HepG2 (cell line): ENCODE results near the gene PPP2R1B. TPM values are rescaled to one million over a fixed set of nuclear protein-coding genes. Genes with fewer than 3 reads are reported as not detected.

Experiments used
- ARNT2 ChIP-seq: sonication (generic); formaldehyde crosslinking; IDR thresholded peaks from 2 replicates; pipeline ENCODE4 v1.8.0; 2022; ENCODE audit warnings: mild to moderate bottlenecking, low read depth, missing genetic modification reagents, moderate library complexity
- FOSL1 ChIP-seq: sonication (generic); formaldehyde crosslinking; IDR thresholded peaks from 2 replicates; pipeline ENCODE4 v1.9.0; 2021; ENCODE audit warnings: missing genetic modification reagents, borderline replicate concordance
- GZF1 ChIP-seq: sonication (generic); formaldehyde crosslinking; IDR thresholded peaks from 2 replicates; pipeline ENCODE4 v1.5.1; 2020; ENCODE audit warnings: mild to moderate bottlenecking, missing genetic modification reagents
- JUNB ChIP-seq: sonication (generic); formaldehyde crosslinking; IDR thresholded peaks from 2 replicates; pipeline ENCODE4 v1.8.0; 2022; ENCODE audit warnings: missing genetic modification reagents, mild to moderate bottlenecking, borderline replicate concordance
- RAD51 ChIP-seq: fragments of 450-650 bp; IDR thresholded peaks from 2 replicates; pipeline ENCODE4 v1.6.1; 2016; ENCODE audit warnings: borderline replicate concordance
- SOX5 ChIP-seq: IDR thresholded peaks from 2 replicates; pipeline ENCODE4 v1.6.1; 2016; ENCODE audit warnings: borderline replicate concordance
- STAT5B ChIP-seq: sonication (generic); formaldehyde crosslinking; IDR thresholded peaks from 2 replicates; pipeline ENCODE4 v1.4.0; 2020; ENCODE audit warnings: missing genetic modification reagents
- TBP ChIP-seq: sonication (generic); formaldehyde crosslinking; IDR thresholded peaks from 2 replicates; pipeline ENCODE4 v1.5.0; 2020; ENCODE audit warnings: missing genetic modification reagents
- TSC22D2 ChIP-seq: sonication (generic); formaldehyde crosslinking; IDR thresholded peaks from 2 replicates; pipeline ENCODE4 v1.5.1; 2020; ENCODE audit warnings: missing genetic modification reagents, mild to moderate bottlenecking, borderline replicate concordance
- ZKSCAN5 ChIP-seq: sonication (generic); formaldehyde crosslinking; IDR thresholded peaks from 2 replicates; pipeline ENCODE4 v1.5.1; 2020; ENCODE audit warnings: mild to moderate bottlenecking, missing genetic modification reagents
- ZNF124 ChIP-seq: sonication (generic); formaldehyde crosslinking; IDR thresholded peaks from 2 replicates; pipeline ENCODE4 v1.4.0; 2020; ENCODE audit warnings: missing genetic modification reagents
- ZNF143 ChIP-seq: sonication (generic); formaldehyde crosslinking; IDR thresholded peaks from 2 replicates; pipeline ENCODE4 v1.4.0; 2020; ENCODE audit warnings: missing genetic modification reagents
- ZNF274 ChIP-seq: sonication (generic); formaldehyde crosslinking; IDR thresholded peaks from 2 replicates; pipeline ENCODE4 v1.5.1; 2020; ENCODE audit warnings: mild to moderate bottlenecking, missing genetic modification reagents
- polyA plus RNA-seq, 8 experiments: library from polyadenylated mRNA; depleted of rRNA in 3 of 8; stranded (reverse) in 7 of 8; unstranded in 1 of 8; fragments of >200 nt; fragmentation: Illumina TruSeq in 4 of 8; extraction: Trizol in 4 of 8; gene quantifications; 2 replicates each; pipeline versions ENCODE4 v1.2.1 to v1.2.3, GENCODE V29; 2011 to 2016; ENCODE audit warnings: low read depth in 4 of 8, missing spikeins in 1 of 8, mixed read lengths in 1 of 8; ENCODE audit not compliant: insufficient read depth in 1 of 8
- total RNA-seq, 5 experiments: library from RNA; depleted of rRNA; stranded (reverse); fragments of >200 nt; fragmentation: Illumina TruSeq; extraction: Trizol; gene quantifications; 2 replicates each; pipeline ENCODE4 v1.2.3, GENCODE V29; 2016; ENCODE audit warnings: low read depth in 1 of 5
- TF ChIP-seq, protein P1 (sequence below): sonication (generic); formaldehyde crosslinking; IDR thresholded peaks from 2 replicates; pipeline ENCODE4 v1.5.0; 2020; ENCODE audit warnings: missing genetic modification reagents
- TF ChIP-seq, protein P2 (sequence below): sonication (generic); formaldehyde crosslinking; IDR thresholded peaks from 2 replicates; pipeline ENCODE4 v1.5.0; 2020; ENCODE audit warnings: mild to moderate bottlenecking, missing genetic modification reagents, borderline replicate concordance
- TF ChIP-seq, protein P3 (sequence below), 2 experiments: IDR thresholded peaks; 2 replicates each; pipeline ENCODE4 v1.6.1; 2011 to 2012; ENCODE audit warnings: low read length in 2 of 2, borderline replicate concordance in 1 of 2, low read depth in 1 of 2, mild to moderate bottlenecking in 1 of 2, moderate library complexity in 1 of 2

Gene PPP2R1B
- total and polyA plus RNA-seq, 2 of the 13 experiments (the other 11 are each of a cell fraction or from before 2014, with no cell fraction given): 22.1 to 56.8 TPM

DNA sequence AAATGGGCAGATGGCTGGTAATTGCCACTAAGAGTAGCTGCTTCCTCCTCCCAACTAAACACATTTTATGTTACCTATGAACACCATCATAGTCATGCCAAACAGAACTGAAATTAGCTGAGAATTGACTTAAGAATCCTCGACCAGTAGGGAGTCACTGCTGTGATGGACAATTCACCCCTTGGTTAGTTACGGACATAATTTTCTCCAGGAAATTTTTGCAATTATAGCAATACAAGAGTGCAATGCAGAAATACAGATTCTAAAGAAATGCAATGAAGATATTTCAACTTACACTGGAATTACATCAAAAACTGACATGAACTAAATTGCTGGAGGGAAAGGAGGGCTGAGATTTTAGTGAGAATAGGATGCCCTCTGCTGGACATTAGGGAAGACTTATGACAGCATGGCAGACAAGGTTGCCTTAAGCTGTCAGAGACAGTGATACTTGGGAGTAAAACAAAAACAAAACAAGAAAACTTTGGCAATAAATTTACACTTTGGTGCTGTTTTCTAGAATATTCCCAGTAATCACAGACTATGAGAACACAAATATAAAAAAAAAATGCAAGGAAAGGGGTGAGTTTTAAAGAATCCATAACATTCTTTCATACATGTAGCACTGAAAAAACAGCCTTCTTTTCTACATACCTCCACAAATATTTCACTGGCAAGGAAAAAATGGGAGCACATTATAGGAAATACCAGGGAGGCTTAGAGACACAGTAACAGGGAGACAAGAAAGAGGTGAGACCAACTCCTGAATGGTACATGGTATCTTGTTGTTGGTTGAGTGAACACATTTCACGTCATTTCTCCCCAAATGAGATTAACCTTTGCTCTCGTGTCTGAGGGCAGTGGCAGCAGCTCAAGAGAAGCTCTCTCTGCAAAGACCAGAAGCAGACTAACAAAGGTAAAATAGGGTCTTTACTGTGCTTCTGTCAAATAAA is 11.2 kb upstream of the PPP2R1B start (continued):
- TF ChIP-seq, protein P1, sequence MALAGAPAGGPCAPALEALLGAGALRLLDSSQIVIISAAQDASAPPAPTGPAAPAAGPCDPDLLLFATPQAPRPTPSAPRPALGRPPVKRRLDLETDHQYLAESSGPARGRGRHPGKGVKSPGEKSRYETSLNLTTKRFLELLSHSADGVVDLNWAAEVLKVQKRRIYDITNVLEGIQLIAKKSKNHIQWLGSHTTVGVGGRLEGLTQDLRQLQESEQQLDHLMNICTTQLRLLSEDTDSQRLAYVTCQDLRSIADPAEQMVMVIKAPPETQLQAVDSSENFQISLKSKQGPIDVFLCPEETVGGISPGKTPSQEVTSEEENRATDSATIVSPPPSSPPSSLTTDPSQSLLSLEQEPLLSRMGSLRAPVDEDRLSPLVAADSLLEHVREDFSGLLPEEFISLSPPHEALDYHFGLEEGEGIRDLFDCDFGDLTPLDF (CRISPR knock-in tag): no peak
- TF ChIP-seq, protein P2, sequence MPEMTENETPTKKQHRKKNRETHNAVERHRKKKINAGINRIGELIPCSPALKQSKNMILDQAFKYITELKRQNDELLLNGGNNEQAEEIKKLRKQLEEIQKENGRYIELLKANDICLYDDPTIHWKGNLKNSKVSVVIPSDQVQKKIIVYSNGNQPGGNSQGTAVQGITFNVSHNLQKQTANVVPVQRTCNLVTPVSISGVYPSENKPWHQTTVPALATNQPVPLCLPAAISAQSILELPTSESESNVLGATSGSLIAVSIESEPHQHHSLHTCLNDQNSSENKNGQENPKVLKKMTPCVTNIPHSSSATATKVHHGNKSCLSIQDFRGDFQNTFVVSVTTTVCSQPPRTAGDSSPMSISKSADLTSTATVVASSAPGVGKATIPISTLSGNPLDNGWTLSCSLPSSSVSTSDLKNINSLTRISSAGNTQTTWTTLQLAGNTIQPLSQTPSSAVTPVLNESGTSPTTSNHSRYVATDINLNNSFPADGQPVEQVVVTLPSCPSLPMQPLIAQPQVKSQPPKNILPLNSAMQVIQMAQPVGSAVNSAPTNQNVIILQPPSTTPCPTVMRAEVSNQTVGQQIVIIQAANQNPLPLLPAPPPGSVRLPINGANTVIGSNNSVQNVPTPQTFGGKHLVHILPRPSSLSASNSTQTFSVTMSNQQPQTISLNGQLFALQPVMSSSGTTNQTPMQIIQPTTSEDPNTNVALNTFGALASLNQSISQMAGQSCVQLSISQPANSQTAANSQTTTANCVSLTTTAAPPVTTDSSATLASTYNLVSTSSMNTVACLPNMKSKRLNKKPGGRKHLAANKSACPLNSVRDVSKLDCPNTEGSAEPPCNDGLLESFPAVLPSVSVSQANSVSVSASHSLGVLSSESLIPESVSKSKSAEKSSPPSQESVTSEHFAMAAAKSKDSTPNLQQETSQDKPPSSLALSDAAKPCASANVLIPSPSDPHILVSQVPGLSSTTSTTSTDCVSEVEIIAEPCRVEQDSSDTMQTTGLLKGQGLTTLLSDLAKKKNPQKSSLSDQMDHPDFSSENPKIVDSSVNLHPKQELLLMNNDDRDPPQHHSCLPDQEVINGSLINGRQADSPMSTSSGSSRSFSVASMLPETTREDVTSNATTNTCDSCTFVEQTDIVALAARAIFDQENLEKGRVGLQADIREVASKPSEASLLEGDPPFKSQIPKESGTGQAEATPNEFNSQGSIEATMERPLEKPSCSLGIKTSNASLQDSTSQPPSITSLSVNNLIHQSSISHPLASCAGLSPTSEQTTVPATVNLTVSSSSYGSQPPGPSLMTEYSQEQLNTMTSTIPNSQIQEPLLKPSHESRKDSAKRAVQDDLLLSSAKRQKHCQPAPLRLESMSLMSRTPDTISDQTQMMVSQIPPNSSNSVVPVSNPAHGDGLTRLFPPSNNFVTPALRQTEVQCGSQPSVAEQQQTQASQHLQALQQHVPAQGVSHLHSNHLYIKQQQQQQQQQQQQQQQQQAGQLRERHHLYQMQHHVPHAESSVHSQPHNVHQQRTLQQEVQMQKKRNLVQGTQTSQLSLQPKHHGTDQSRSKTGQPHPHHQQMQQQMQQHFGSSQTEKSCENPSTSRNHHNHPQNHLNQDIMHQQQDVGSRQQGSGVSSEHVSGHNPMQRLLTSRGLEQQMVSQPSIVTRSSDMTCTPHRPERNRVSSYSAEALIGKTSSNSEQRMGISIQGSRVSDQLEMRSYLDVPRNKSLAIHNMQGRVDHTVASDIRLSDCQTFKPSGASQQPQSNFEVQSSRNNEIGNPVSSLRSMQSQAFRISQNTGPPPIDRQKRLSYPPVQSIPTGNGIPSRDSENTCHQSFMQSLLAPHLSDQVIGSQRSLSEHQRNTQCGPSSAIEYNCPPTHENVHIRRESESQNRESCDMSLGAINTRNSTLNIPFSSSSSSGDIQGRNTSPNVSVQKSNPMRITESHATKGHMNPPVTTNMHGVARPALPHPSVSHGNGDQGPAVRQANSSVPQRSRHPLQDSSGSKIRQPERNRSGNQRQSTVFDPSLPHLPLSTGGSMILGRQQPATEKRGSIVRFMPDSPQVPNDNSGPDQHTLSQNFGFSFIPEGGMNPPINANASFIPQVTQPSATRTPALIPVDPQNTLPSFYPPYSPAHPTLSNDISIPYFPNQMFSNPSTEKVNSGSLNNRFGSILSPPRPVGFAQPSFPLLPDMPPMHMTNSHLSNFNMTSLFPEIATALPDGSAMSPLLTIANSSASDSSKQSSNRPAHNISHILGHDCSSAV (CRISPR knock-in tag): no peak
- TF ChIP-seq ARNT2 (CRISPR knock-in tag): 0 out of 2 replicates have a peak, but pooled peaks have one; percentile 47
- TF ChIP-seq ZNF274 (CRISPR knock-in tag): no peak
- no peak for TF ChIP-seq JUNB (CRISPR knock-in tag)
- TF ChIP-seq ZNF124 (CRISPR knock-in tag): no peak
- TF ChIP-seq SOX5 (CRISPR knock-in tag): peak; percentile 32; the same call in 1 of the 2 replicates
- TF ChIP-seq STAT5B (CRISPR knock-in tag): no peak
- no peak for TF ChIP-seq FOSL1 (CRISPR knock-in tag)
- TF ChIP-seq RAD51: no peak
- no peak for TF ChIP-seq ZNF143 (CRISPR knock-in tag)
- TF ChIP-seq TBP (CRISPR knock-in tag): no peak
- no peak for TF ChIP-seq TSC22D2 (CRISPR knock-in tag)
- TF ChIP-seq, protein P3, sequence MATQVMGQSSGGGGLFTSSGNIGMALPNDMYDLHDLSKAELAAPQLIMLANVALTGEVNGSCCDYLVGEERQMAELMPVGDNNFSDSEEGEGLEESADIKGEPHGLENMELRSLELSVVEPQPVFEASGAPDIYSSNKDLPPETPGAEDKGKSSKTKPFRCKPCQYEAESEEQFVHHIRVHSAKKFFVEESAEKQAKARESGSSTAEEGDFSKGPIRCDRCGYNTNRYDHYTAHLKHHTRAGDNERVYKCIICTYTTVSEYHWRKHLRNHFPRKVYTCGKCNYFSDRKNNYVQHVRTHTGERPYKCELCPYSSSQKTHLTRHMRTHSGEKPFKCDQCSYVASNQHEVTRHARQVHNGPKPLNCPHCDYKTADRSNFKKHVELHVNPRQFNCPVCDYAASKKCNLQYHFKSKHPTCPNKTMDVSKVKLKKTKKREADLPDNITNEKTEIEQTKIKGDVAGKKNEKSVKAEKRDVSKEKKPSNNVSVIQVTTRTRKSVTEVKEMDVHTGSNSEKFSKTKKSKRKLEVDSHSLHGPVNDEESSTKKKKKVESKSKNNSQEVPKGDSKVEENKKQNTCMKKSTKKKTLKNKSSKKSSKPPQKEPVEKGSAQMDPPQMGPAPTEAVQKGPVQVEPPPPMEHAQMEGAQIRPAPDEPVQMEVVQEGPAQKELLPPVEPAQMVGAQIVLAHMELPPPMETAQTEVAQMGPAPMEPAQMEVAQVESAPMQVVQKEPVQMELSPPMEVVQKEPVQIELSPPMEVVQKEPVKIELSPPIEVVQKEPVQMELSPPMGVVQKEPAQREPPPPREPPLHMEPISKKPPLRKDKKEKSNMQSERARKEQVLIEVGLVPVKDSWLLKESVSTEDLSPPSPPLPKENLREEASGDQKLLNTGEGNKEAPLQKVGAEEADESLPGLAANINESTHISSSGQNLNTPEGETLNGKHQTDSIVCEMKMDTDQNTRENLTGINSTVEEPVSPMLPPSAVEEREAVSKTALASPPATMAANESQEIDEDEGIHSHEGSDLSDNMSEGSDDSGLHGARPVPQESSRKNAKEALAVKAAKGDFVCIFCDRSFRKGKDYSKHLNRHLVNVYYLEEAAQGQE (IDR thresholded peaks at IDR 0.05; ENCODE audit: borderline replicate concordance in 1 of 2, low read depth in 1 of 2, low read length in 2 of 2): no peak
- TF ChIP-seq ZKSCAN5 (CRISPR knock-in tag): no peak
- no peak for TF ChIP-seq GZF1
